GM23338 (cell line): ENCODE results near the gene SORCS2. TPM values are rescaled to one million over a fixed set of nuclear protein-coding genes. Genes with fewer than 3 reads are reported as not detected.

Experiments
- ATAC-seq: fragments of 200-7000 bp; cut with Tn5 transposase; 3 replicates; pipeline ENCODE4 v1.9.1; 2020
- DNase-seq: peaks from one replicate; pipeline ENCODE4 v3.0.0-alpha.2; 2015; ENCODE audit warnings: low spot score
- H2AFZ ChIP-seq: fragments of 200-600 bp; sonication (generic); 2 replicates; pipeline ENCODE4 v1.8.0; 2016; ENCODE audit warnings: antibody characterized with exemption, mild to moderate bottlenecking, moderate library complexity
- H3F3A ChIP-seq: fragments of 200-600 bp; sonication (generic); replicated peaks from 2 replicates; pipeline ENCODE4 v1.8.0; 2017; ENCODE audit warnings: antibody characterized with exemption, mixed run types, low read depth
- H3K27ac ChIP-seq: fragments of 200-600 bp; sonication (generic); 2 replicates; pipeline ENCODE4 v1.6.1; 2016; ENCODE audit warnings: low read depth
- H3K27me3 ChIP-seq: fragments of 200-600 bp; sonication (generic); 2 replicates; pipeline ENCODE4 v1.8.0; 2016; ENCODE audit warnings: mild to moderate bottlenecking, mixed run types, moderate library complexity; ENCODE audit not compliant: insufficient read depth
- H3K36me3 ChIP-seq: fragments of 200-600 bp; sonication (generic); 2 replicates; pipeline ENCODE4 v1.8.0; 2016; ENCODE audit warnings: mild to moderate bottlenecking; ENCODE audit not compliant: insufficient read depth
- H3K4me1 ChIP-seq: fragments of 200-600 bp; sonication (generic); 2 replicates; pipeline ENCODE4 v1.8.0; 2016; ENCODE audit warnings: mild to moderate bottlenecking, moderate library complexity; ENCODE audit not compliant: insufficient read depth
- H3K4me2 ChIP-seq: fragments of 200-600 bp; sonication (generic); 2 replicates; pipeline ENCODE4 v1.7.1; 2017; ENCODE audit warnings: mixed run types
- H3K4me3 ChIP-seq: fragments of 200-600 bp; sonication (generic); 2 replicates; pipeline ENCODE4 v1.6.1; 2016; ENCODE audit warnings: mixed run types
- H3K79me2 ChIP-seq: fragments of 200-600 bp; sonication (generic); replicated peaks from 2 replicates; pipeline ENCODE4 v1.8.0; 2017; ENCODE audit warnings: mild to moderate bottlenecking; ENCODE audit not compliant: insufficient read depth
- H3K9me2 ChIP-seq: fragments of 200-600 bp; sonication (generic); 2 replicates; pipeline ENCODE4 v1.8.0; 2017; ENCODE audit not compliant: insufficient read depth
- H4K20me1 ChIP-seq: fragments of 200-600 bp; sonication (generic); replicated peaks from 2 replicates; pipeline ENCODE4 v1.8.0; 2017; ENCODE audit warnings: mild to moderate bottlenecking; ENCODE audit not compliant: insufficient read depth
- H3K27ac Mint-ChIP-seq: 2 replicates; pipeline ENCODE4 v1.8.0; 2020; ENCODE audit warnings: inconsistent platforms, mild to moderate bottlenecking, moderate library complexity, mixed read lengths
- H3K27me3 Mint-ChIP-seq: 3 replicates; pipeline ENCODE4 v1.8.0; 2022; ENCODE audit warnings: low read depth, mild to moderate bottlenecking, moderate library complexity, mixed read lengths, inconsistent platforms; ENCODE audit not compliant: insufficient read depth, poor library complexity
- H3K36me3 Mint-ChIP-seq: 3 replicates; pipeline ENCODE4 v1.8.0; 2021; ENCODE audit warnings: low read depth, mild to moderate bottlenecking, inconsistent platforms, moderate library complexity, mixed read lengths
- H3K4me1 Mint-ChIP-seq: 3 replicates; pipeline ENCODE4 v1.8.0; 2020; ENCODE audit warnings: mild to moderate bottlenecking, inconsistent platforms, mixed read lengths
- H3K4me3 Mint-ChIP-seq: 3 replicates; pipeline ENCODE4 v1.8.0; 2021; ENCODE audit warnings: moderate library complexity, mild to moderate bottlenecking, inconsistent platforms, mixed read lengths
- H3K9me3 Mint-ChIP-seq: 3 replicates; pipeline ENCODE4 v1.8.0; 2020; ENCODE audit warnings: moderate library complexity, mild to moderate bottlenecking, inconsistent platforms, mixed read lengths
- EZH2phosphoT487 ChIP-seq: fragments of 200-600 bp; sonication (generic); IDR thresholded peaks from one replicate; pipeline ENCODE4 v1.8.1; 2018; ENCODE audit warnings: antibody characterized with exemption; ENCODE audit not compliant: unreplicated experiment
- JUNB ChIP-seq: IDR thresholded peaks from one replicate; pipeline ENCODE4 v1.6.1; 2016; ENCODE audit warnings: antibody characterized with exemption; ENCODE audit not compliant: unreplicated experiment
- NANOG ChIP-seq: IDR thresholded peaks from 2 replicates; pipeline ENCODE4 v1.6.1; 2016; ENCODE audit warnings: antibody characterized with exemption, borderline replicate concordance
- POLR2AphosphoS5 ChIP-seq: IDR thresholded peaks from 2 replicates; pipeline ENCODE4 v1.6.1; 2016; ENCODE audit warnings: antibody characterized with exemption, low read depth
- STAT1 ChIP-seq: IDR thresholded peaks from one replicate; pipeline ENCODE4 v1.6.1; 2016; ENCODE audit warnings: antibody characterized with exemption; ENCODE audit not compliant: unreplicated experiment
- ZNF331 ChIP-seq: fragments of 250-450 bp; sonication (Bioruptor Pico); IDR thresholded peaks from 2 replicates; pipeline ENCODE4 v1.5.0; 2020; ENCODE audit warnings: low read depth, mild to moderate bottlenecking, moderate library complexity
- polyA plus RNA-seq: library from polyadenylated mRNA; unstranded; fragments of >200 nt; fragmentation: Nextera tagmentation; extraction: Ambion mirVana; gene quantifications from 2 replicates; pipeline ENCODE4 v1.2.1, GENCODE V29; 2016
- total RNA-seq: library from RNA; depleted of rRNA; stranded (reverse); fragments of >200 nt; shearing (Covaris generic); gene quantifications from 2 replicates; pipeline ENCODE4 v1.2.3, GENCODE V29; 2014
- TF ChIP-seq, protein P1 (sequence below), 2 experiments: fragments of 200-600 bp in 1 of 2; sonication (generic) in 1 of 2; conservative IDR thresholded peaks; 2 replicates each; pipeline versions ENCODE4 v1.5.1 to v1.6.1; 2016 to 2017; ENCODE audit warnings: antibody characterized with exemption in 2 of 2, low read depth in 2 of 2, mild to moderate bottlenecking in 2 of 2, moderate library complexity in 1 of 2
- TF ChIP-seq, protein P2 (sequence below): fragments of 250-450 bp; sonication (Bioruptor Pico); IDR thresholded peaks from 2 replicates; pipeline ENCODE4 v1.5.0; 2020; ENCODE audit warnings: mild to moderate bottlenecking, moderate library complexity
- TF ChIP-seq, protein P3 (sequence below): IDR thresholded peaks from one replicate; pipeline ENCODE4 v1.6.1; 2018; ENCODE audit warnings: antibody characterized with exemption; ENCODE audit not compliant: unreplicated experiment

Gene SORCS2
- total and polyA plus RNA-seq, 2 experiments from 2014 or later: 0.47 to 2.4 TPM

DNA sequence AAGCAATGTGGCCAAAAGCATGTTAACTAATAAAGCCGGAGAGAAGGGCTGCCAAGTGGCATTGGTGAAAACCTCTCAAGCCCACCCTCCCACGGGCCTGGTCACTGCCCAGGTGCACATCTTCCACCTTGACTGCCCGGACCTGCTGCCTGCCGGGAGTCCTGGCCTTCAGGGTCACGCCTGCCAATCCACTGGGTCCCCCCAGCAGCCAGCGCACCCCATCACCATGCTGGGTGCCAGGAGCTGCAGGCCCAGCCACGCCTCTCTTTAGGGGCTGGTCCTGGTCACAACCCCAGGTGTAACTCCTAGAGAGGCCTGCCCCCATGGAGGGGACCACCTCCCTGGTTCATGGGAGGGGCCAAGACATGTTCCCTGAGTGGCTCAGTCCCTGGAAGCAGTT, 176.0 kb downstream of the SORCS2 start:
- no peaks in the 10 kb centered on the region for H4K20me1 ChIP-seq
- no peaks in the 10 kb centered on the region for H3K27me3 ChIP-seq
- Mint-ChIP-seq H3K9me3 (no peaks in the 10 kb centered on the region), H3K36me3 (no peaks in the 10 kb centered on the region), H3K4me3 (no peak overlapping the region), H3K27ac (no peak overlapping the region), H3K4me1 (peaks cover 7% of the 10 kb centered on the region), H3K27me3 (peaks cover 19% of the 10 kb centered on the region)
- no peak for TF ChIP-seq EZH2phosphoT487
- TF ChIP-seq, protein P1, sequence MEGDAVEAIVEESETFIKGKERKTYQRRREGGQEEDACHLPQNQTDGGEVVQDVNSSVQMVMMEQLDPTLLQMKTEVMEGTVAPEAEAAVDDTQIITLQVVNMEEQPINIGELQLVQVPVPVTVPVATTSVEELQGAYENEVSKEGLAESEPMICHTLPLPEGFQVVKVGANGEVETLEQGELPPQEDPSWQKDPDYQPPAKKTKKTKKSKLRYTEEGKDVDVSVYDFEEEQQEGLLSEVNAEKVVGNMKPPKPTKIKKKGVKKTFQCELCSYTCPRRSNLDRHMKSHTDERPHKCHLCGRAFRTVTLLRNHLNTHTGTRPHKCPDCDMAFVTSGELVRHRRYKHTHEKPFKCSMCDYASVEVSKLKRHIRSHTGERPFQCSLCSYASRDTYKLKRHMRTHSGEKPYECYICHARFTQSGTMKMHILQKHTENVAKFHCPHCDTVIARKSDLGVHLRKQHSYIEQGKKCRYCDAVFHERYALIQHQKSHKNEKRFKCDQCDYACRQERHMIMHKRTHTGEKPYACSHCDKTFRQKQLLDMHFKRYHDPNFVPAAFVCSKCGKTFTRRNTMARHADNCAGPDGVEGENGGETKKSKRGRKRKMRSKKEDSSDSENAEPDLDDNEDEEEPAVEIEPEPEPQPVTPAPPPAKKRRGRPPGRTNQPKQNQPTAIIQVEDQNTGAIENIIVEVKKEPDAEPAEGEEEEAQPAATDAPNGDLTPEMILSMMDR (conservative IDR thresholded peaks at IDR 0.05; ENCODE audit: low read depth in 2 of 2): no peak
- TF ChIP-seq, protein P2, sequence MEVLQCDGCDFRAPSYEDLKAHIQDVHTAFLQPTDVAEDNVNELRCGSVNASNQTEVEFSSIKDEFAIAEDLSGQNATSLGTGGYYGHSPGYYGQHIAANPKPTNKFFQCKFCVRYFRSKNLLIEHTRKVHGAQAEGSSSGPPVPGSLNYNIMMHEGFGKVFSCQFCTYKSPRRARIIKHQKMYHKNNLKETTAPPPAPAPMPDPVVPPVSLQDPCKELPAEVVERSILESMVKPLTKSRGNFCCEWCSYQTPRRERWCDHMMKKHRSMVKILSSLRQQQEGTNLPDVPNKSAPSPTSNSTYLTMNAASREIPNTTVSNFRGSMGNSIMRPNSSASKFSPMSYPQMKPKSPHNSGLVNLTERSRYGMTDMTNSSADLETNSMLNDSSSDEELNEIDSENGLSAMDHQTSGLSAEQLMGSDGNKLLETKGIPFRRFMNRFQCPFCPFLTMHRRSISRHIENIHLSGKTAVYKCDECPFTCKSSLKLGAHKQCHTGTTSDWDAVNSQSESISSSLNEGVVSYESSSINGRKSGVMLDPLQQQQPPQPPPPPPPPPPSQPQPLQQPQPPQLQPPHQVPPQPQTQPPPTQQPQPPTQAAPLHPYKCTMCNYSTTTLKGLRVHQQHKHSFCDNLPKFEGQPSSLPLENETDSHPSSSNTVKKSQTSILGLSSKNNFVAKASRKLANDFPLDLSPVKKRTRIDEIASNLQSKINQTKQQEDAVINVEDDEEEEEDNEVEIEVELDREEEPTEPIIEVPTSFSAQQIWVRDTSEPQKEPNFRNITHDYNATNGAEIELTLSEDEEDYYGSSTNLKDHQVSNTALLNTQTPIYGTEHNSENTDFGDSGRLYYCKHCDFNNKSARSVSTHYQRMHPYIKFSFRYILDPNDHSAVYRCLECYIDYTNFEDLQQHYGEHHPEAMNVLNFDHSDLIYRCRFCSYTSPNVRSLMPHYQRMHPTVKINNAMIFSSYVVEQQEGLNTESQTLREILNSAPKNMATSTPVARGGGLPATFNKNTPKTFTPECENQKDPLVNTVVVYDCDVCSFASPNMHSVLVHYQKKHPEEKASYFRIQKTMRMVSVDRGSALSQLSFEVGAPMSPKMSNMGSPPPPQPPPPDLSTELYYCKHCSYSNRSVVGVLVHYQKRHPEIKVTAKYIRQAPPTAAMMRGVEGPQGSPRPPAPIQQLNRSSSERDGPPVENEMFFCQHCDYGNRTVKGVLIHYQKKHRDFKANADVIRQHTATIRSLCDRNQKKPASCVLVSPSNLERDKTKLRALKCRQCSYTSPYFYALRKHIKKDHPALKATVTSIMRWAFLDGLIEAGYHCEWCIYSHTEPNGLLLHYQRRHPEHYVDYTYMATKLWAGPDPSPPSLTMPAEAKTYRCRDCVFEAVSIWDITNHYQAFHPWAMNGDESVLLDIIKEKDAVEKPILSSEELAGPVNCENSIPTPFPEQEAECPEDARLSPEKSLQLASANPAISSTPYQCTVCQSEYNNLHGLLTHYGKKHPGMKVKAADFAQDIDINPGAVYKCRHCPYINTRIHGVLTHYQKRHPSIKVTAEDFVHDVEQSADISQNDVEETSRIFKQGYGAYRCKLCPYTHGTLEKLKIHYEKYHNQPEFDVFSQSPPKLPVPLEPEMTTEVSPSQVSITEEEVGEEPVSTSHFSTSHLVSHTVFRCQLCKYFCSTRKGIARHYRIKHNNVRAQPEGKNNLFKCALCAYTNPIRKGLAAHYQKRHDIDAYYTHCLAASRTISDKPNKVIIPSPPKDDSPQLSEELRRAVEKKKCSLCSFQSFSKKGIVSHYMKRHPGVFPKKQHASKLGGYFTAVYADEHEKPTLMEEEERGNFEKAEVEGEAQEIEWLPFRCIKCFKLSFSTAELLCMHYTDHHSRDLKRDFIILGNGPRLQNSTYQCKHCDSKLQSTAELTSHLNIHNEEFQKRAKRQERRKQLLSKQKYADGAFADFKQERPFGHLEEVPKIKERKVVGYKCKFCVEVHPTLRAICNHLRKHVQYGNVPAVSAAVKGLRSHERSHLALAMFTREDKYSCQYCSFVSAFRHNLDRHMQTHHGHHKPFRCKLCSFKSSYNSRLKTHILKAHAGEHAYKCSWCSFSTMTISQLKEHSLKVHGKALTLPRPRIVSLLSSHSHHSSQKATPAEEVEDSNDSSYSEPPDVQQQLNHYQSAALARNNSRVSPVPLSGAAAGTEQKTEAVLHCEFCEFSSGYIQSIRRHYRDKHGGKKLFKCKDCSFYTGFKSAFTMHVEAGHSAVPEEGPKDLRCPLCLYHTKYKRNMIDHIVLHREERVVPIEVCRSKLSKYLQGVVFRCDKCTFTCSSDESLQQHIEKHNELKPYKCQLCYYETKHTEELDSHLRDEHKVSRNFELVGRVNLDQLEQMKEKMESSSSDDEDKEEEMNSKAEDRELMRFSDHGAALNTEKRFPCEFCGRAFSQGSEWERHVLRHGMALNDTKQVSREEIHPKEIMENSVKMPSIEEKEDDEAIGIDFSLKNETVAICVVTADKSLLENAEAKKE: no peak
- TF ChIP-seq STAT1: no peak
- TF ChIP-seq ZNF331 (CRISPR knock-in tag): no peak
- no peak for TF ChIP-seq NANOG
- no peak for TF ChIP-seq JUNB
- TF ChIP-seq, protein P3, sequence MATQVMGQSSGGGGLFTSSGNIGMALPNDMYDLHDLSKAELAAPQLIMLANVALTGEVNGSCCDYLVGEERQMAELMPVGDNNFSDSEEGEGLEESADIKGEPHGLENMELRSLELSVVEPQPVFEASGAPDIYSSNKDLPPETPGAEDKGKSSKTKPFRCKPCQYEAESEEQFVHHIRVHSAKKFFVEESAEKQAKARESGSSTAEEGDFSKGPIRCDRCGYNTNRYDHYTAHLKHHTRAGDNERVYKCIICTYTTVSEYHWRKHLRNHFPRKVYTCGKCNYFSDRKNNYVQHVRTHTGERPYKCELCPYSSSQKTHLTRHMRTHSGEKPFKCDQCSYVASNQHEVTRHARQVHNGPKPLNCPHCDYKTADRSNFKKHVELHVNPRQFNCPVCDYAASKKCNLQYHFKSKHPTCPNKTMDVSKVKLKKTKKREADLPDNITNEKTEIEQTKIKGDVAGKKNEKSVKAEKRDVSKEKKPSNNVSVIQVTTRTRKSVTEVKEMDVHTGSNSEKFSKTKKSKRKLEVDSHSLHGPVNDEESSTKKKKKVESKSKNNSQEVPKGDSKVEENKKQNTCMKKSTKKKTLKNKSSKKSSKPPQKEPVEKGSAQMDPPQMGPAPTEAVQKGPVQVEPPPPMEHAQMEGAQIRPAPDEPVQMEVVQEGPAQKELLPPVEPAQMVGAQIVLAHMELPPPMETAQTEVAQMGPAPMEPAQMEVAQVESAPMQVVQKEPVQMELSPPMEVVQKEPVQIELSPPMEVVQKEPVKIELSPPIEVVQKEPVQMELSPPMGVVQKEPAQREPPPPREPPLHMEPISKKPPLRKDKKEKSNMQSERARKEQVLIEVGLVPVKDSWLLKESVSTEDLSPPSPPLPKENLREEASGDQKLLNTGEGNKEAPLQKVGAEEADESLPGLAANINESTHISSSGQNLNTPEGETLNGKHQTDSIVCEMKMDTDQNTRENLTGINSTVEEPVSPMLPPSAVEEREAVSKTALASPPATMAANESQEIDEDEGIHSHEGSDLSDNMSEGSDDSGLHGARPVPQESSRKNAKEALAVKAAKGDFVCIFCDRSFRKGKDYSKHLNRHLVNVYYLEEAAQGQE: no peak
- TF ChIP-seq POLR2AphosphoS5: no peak
- no peaks in the 10 kb centered on the region for H3K36me3 ChIP-seq
- no peak overlapping the region for H3K27ac ChIP-seq
- no peak for DNase-seq
- H3K4me2 ChIP-seq: no peak overlapping the region
- no peak overlapping the region for H2AFZ ChIP-seq
- ATAC-seq: no peak
- H3K9me2 ChIP-seq: no peaks in the 10 kb centered on the region
- H3F3A ChIP-seq: no peaks in the 10 kb centered on the region
- H3K4me1 ChIP-seq: no peaks in the 10 kb centered on the region
- H3K4me3 ChIP-seq: no peak overlapping the region
- no peaks in the 10 kb centered on the region for H3K79me2 ChIP-seq
